Activated T-helper 1 cell treated with anti-CD3 and anti-CD28 coated beads, Interleukin-12 subunit alpha, Interleukin-12 subunit beta, Interleukin-2, Interleukin-4 antibody, amounts not matched to agents 30 ng/mL and 10 ng/mL and 1 ng/mL, durations not matched to agents 14 hours and 24 hours and 36 hours (primary cell): ENCODE results near the gene UROD. TPM values are rescaled to one million over a fixed set of nuclear protein-coding genes. Genes with fewer than 3 reads are reported as not detected.
A peak's percentile ranks its signal among the peaks of the same experiment; 100 is the strongest.
"Not testable (repeated sequence)": the region's sequence is repeated elsewhere in the genome, so short reads cannot be mapped to it uniquely, and the experiment has no call there.

Experiments used
- DNase-seq: peaks from one replicate; pipeline ENCODE4 v3.0.0; 2021; ENCODE audit warnings: low spot score
- H3K27ac Mint-ChIP-seq: one replicate; pipeline ENCODE4 v1.8.0; 2021; ENCODE audit warnings: mild to moderate bottlenecking, mixed read lengths
- H3K27me3 Mint-ChIP-seq: one replicate; pipeline ENCODE4 v1.8.0; 2022; ENCODE audit warnings: mild to moderate bottlenecking, moderate library complexity, mixed read lengths; ENCODE audit not compliant: insufficient read depth
- H3K36me3 Mint-ChIP-seq: one replicate; pipeline ENCODE4 v1.8.0; 2021; ENCODE audit warnings: low read depth, mixed read lengths
- H3K4me1 Mint-ChIP-seq: one replicate; pipeline ENCODE4 v1.8.0; 2021; ENCODE audit warnings: low read depth, mixed read lengths
- H3K4me3 Mint-ChIP-seq: one replicate; pipeline ENCODE4 v1.8.0; 2021; ENCODE audit warnings: mild to moderate bottlenecking, moderate library complexity, mixed read lengths
- H3K9me3 Mint-ChIP-seq: one replicate; pipeline ENCODE4 v1.8.0; 2021; ENCODE audit warnings: mixed read lengths
- intact Hi-C: fragments of 100-400 bp; cut with micrococcal nuclease; formaldehyde crosslinking; loops from one replicate; pipeline ENCODE4 v1.15.1; 2024
- total RNA-seq: library from RNA; stranded (reverse); gene quantifications from 2 replicates; pipeline ENCODE4 v1.2.3, GENCODE V29; 2022

UROD gene
- 79.9 and 81.9 TPM in 2 replicates for total RNA-seq

- H3K9me3 Mint-ChIP-seq: no peaks in the 10 kb centered on the region
- H3K27ac Mint-ChIP-seq: peak within 1 kb of the TSS; percentile 90
- peaks cover 58% of the 10 kb centered on the region for H3K4me1 Mint-ChIP-seq
- DNase-seq: peak; percentile 86
- peaks cover 16% of the 10 kb centered on the region for H3K36me3 Mint-ChIP-seq
- no peaks in the 10 kb centered on the region for H3K27me3 Mint-ChIP-seq
- intact Hi-C loops: loop anchor here (1.0 to 5.0 kb wide), 11 partner anchors 26 to 1235 kb away; partner anchors contain the start of genes ARMH1, EIF2B3, ERI3 and IPP
- H3K4me3 Mint-ChIP-seq: peak within 1 kb of the TSS; percentile 84
These were observed at the start of gene UROD for GRCh38 chr1:45011837-45012638. Gene UROD (plus strand): TSS chr1:45012254. CDS start chr1:45012266, 12 bp downstream.

GRCh38 chr1:44962729-44963128 is 49.3 kb upstream of the UROD start:
- intact Hi-C loops: no loop called here
- H3K36me3 Mint-ChIP-seq: peaks cover 11% of the 10 kb centered on the region
- no peak overlapping the region for H3K27ac Mint-ChIP-seq
- no peak overlapping the region for H3K4me3 Mint-ChIP-seq
- H3K9me3 Mint-ChIP-seq: no peaks in the 10 kb centered on the region
- H3K27me3 Mint-ChIP-seq: no peaks in the 10 kb centered on the region
- no peak for DNase-seq
- no peaks in the 10 kb centered on the region for H3K4me1 Mint-ChIP-seq

- Mint-ChIP-seq H3K27ac (no peak overlapping the region), H3K27me3 (no peaks in the 10 kb centered on the region), H3K9me3 (no peaks in the 10 kb centered on the region), H3K4me3 (no peak overlapping the region), H3K4me1 (no peaks in the 10 kb centered on the region), H3K36me3 (peaks cover 16% of the 10 kb centered on the region)
- intact Hi-C loops: no loop called here
- DNase-seq: no peak
These were observed 47.7 kb upstream of the UROD start for GRCh38 chr1:44964396-44964795.

GRCh38 chr1:44970317-44970716 is 41.7 kb upstream of the UROD start:
- intact Hi-C loops: loop anchor here (2.0 kb wide), 1 partner anchor 20 kb away; no protein-coding TSS in a partner anchor
- Mint-ChIP-seq H3K4me3 (no peak overlapping the region), H3K4me1 (no peaks in the 10 kb centered on the region), H3K9me3 (no peaks in the 10 kb centered on the region), H3K27ac (no peak overlapping the region), H3K27me3 (no peaks in the 10 kb centered on the region), H3K36me3 (peaks cover 17% of the 10 kb centered on the region)
- DNase-seq: no peak

- no peaks in the 10 kb centered on the region for H3K4me1 Mint-ChIP-seq
- peaks cover 9% of the 10 kb centered on the region for H3K9me3 Mint-ChIP-seq
- no peak overlapping the region for H3K4me3 Mint-ChIP-seq
- DNase-seq: no peak
- no peak overlapping the region for H3K27ac Mint-ChIP-seq
- intact Hi-C loops: no loop called here
- H3K36me3 Mint-ChIP-seq: peaks cover 36% of the 10 kb centered on the region
- no peaks in the 10 kb centered on the region for H3K27me3 Mint-ChIP-seq
These were observed 38.4 kb upstream of the UROD start for GRCh38 chr1:44973645-44974044.

- intact Hi-C loops: no loop called here
- Mint-ChIP-seq H3K36me3 (peaks cover 40% of the 10 kb centered on the region), H3K27me3 (no peaks in the 10 kb centered on the region), H3K9me3 (peaks cover 9% of the 10 kb centered on the region), H3K4me3 (no peak overlapping the region), H3K4me1 (no peaks in the 10 kb centered on the region), H3K27ac (no peak overlapping the region)
- DNase-seq: no peak
These were observed 35.8 kb upstream of the UROD start for GRCh38 chr1:44976252-44976651.

- DNase-seq, H3K9me3 Mint-ChIP-seq, H3K4me3 Mint-ChIP-seq, H3K27me3 Mint-ChIP-seq, H3K4me1 Mint-ChIP-seq, H3K27ac Mint-ChIP-seq, intact Hi-C loops: not testable (repeated sequence)
- peaks cover 39% of the 10 kb centered on the region for H3K36me3 Mint-ChIP-seq
These were observed 34.7 kb upstream of the UROD start for GRCh38 chr1:44977372-44977771.

- intact Hi-C loops: loop anchor here (1.0 to 10.0 kb wide), 9 partner anchors 25 to 1279 kb away; partner anchors contain the start of genes ARMH1, GPBP1L1, HECTD3 and MUTYH
- H3K36me3 Mint-ChIP-seq: peaks cover 8% of the 10 kb centered on the region
- peaks cover 21% of the 10 kb centered on the region for H3K4me1 Mint-ChIP-seq
- H3K9me3 Mint-ChIP-seq: no peaks in the 10 kb centered on the region
- H3K27ac Mint-ChIP-seq: peak overlapping the region; percentile 94
- H3K27me3 Mint-ChIP-seq: peaks cover 2% of the 10 kb centered on the region
- no peak for DNase-seq
- peak overlapping the region; percentile 100 for H3K4me3 Mint-ChIP-seq
These were observed 26.2 kb upstream of the UROD start for GRCh38 chr1:44985747-44986359.

- H3K27ac Mint-ChIP-seq: no peak overlapping the region
- H3K27me3 Mint-ChIP-seq: peaks cover 2% of the 10 kb centered on the region
- H3K9me3 Mint-ChIP-seq: no peaks in the 10 kb centered on the region
- DNase-seq: no peak
- peaks cover 5% of the 10 kb centered on the region for H3K36me3 Mint-ChIP-seq
- intact Hi-C loops: loop anchor here (5.0 to 10.0 kb wide), 4 partner anchors 151 to 1281 kb away; partner anchors contain the start of genes GPBP1L1, ST3GAL3 and TMEM69
- no peak overlapping the region for H3K4me3 Mint-ChIP-seq
- peaks cover 16% of the 10 kb centered on the region for H3K4me1 Mint-ChIP-seq
These were observed 23.4 kb upstream of the UROD start for GRCh38 chr1:44988531-44989156.

- DNase-seq: no peak
- intact Hi-C loops: no loop called here
- Mint-ChIP-seq H3K27ac (no peak overlapping the region), H3K4me3 (no peak overlapping the region), H3K27me3 (peaks cover 1% of the 10 kb centered on the region), H3K4me1 (peaks cover under 1% of the 10 kb centered on the region), H3K36me3 (no peaks in the 10 kb centered on the region), H3K9me3 (no peaks in the 10 kb centered on the region)
These were observed 17.6 kb upstream of the UROD start for GRCh38 chr1:44994309-44994898.

GRCh38 chr1:44995467-44996238 is 16.4 kb upstream of the UROD start:
- H3K27me3 Mint-ChIP-seq: no peaks in the 10 kb centered on the region
- no peaks in the 10 kb centered on the region for H3K36me3 Mint-ChIP-seq

GRCh38 chr1:44999232-44999631 is 12.8 kb upstream of the UROD start:
- H3K36me3 Mint-ChIP-seq: peaks cover 12% of the 10 kb centered on the region
- intact Hi-C loops: no loop called here
- DNase-seq: no peak
- no peaks in the 10 kb centered on the region for H3K27me3 Mint-ChIP-seq
- H3K27ac Mint-ChIP-seq: no peak overlapping the region
- H3K4me1 Mint-ChIP-seq: peaks cover 11% of the 10 kb centered on the region
- no peaks in the 10 kb centered on the region for H3K9me3 Mint-ChIP-seq
- H3K4me3 Mint-ChIP-seq: no peak overlapping the region

More at GRCh38 chr1:44995467-44996238, 16.4 kb upstream of the UROD start:
- H3K4me1 Mint-ChIP-seq: peaks cover 7% of the 10 kb centered on the region
- H3K9me3 Mint-ChIP-seq: no peaks in the 10 kb centered on the region
- H3K27ac Mint-ChIP-seq: no peak overlapping the region
- H3K4me3 Mint-ChIP-seq: no peak overlapping the region
- DNase-seq: no peak
- intact Hi-C loops: no loop called here
